SJSA1 (cell line): ENCODE results near the gene MCM3AP. TPM values are rescaled to one million over a fixed set of nuclear protein-coding genes. Genes with fewer than 3 reads are reported as not detected.
A peak's percentile ranks its signal among the peaks of the same experiment; 100 is the strongest.
"Not testable (repeated sequence)": the region's sequence is repeated elsewhere in the genome, so short reads cannot be mapped to it uniquely, and the experiment has no call there.

Experiments used
- DNase-seq, 2 experiments: peaks; one replicate each; pipeline ENCODE4 v3.0.0-alpha.2; 2015 to 2020; ENCODE audit warnings: low spot score in 2 of 2, low read depth in 1 of 2
- H3K27ac ChIP-seq: fragments of 250-450 bp; sonication (Bioruptor Pico); 2 replicates; pipeline ENCODE4 v1.5.1; 2020; ENCODE audit warnings: mild to moderate bottlenecking, moderate library complexity
- H3K27me3 ChIP-seq: fragments of 250-450 bp; sonication (Bioruptor Pico); replicated peaks from 2 replicates; pipeline ENCODE4 v1.5.1; 2020; ENCODE audit warnings: mild to moderate bottlenecking, moderate library complexity
- H3K36me3 ChIP-seq: fragments of 250-450 bp; sonication (Bioruptor Pico); 2 replicates; pipeline ENCODE4 v1.5.1; 2020; ENCODE audit warnings: mild to moderate bottlenecking
- H3K4me1 ChIP-seq: fragments of 250-450 bp; sonication (Bioruptor Pico); replicated peaks from 2 replicates; pipeline ENCODE4 v1.6.1; 2021; ENCODE audit warnings: mild to moderate bottlenecking
- H3K4me3 ChIP-seq: fragments of 250-450 bp; sonication (Bioruptor Pico); 2 replicates; pipeline ENCODE4 v1.5.1; 2020; ENCODE audit warnings: mild to moderate bottlenecking
- H3K9me3 ChIP-seq: fragments of 250-450 bp; sonication (Bioruptor Pico); replicated peaks from 2 replicates; pipeline ENCODE4 v1.5.1; 2020; ENCODE audit warnings: mild to moderate bottlenecking
- total RNA-seq: library from RNA; depleted of rRNA; stranded (reverse); fragments of >200 nt; shearing (Covaris generic); gene quantifications from 2 replicates; pipeline ENCODE4 v1.2.3, GENCODE V29; 2014

MCM3AP gene
- total RNA-seq, 1 experiment from 2014 or later, result 88.7 TPM

DNA sequence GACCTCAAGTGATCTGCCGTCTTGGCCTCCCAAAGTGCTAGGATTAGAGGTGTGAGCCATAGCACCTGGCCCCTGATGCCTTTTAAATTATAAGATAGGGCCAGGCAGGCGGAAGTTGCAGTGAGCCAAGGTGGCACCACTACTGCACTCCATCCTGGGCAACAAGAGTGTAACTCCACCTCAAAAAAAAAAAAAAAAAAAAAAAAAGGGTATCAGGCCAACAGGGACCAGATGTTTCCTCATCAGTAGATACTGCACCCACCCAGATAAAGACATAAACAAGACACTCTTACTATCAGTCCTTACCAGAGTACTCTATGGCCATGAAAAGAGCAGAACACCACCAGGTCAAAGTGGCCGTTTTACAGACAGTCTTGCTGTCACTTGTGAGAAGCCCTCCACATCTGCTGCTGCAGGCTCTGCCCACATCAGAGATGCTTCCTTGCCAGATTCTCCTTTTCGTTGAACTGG is 35.0 kb upstream of the MCM3AP start:
- Histone ChIP-seq H3K4me1 (peaks cover 24% of the 10 kb centered on the region), H3K9me3 (peaks cover 4% of the 10 kb centered on the region; the same call in 1 of the 2 replicates), H3K27ac (no peak overlapping the region), H3K4me3 (no peak overlapping the region), H3K36me3 (peaks cover 81% of the 10 kb centered on the region), H3K27me3 (no peaks in the 10 kb centered on the region)
- no peak for DNase-seq

DNA sequence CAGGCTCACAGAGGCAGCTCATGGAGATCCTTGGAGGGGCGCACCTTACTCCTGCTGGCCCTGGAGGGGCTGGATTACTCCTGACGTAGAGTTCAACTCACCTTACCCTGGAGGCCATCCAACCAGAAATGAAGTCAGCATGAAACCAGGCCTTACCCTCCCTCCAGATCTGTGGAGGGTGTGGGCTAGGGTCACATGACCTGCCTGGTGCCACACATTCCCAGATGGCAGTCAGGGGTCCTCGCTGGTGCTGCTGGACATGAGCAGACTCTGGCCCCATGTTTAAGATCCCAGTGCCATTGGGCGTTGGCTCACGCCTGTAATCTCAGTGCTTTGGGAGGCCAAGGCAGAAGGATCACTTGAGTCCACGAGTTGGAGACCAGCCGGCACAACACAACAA is 33.8 kb upstream of the MCM3AP start:
- H3K4me3 ChIP-seq, result no peak overlapping the region

DNA sequence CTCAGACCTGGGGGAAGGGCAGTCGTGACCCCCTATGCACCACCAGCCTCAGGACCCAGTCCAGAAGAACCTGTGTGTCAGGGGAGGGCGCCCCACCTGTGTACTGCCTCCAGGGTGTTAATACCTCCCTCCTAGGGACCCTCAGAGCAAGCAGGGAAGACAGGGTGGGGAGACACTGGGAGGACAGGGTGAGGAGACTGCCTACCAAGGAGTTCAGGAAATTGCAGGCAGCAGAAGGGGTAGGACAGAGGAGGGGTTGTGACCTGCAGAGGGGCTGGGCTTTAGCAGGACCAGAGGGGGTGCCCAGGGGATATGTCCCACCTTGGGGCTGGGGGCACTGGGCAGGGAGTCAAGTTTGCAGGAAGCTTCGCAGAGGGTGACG is 33.0 kb upstream of the MCM3AP start:
- Histone ChIP-seq H3K27me3 (no peaks in the 10 kb centered on the region), H3K36me3 (peaks cover 87% of the 10 kb centered on the region), H3K4me1 (peaks cover 19% of the 10 kb centered on the region), H3K9me3 (no peaks in the 10 kb centered on the region), H3K4me3 (no peak overlapping the region), H3K27ac (no peak overlapping the region)
- no peak for DNase-seq

More for the DNA sequence above, 33.8 kb upstream of the MCM3AP start:
- Histone ChIP-seq H3K27me3 (no peaks in the 10 kb centered on the region), H3K4me1 (peaks cover 19% of the 10 kb centered on the region), H3K9me3 (no peaks in the 10 kb centered on the region), H3K36me3 (peaks cover 86% of the 10 kb centered on the region), H3K27ac (no peak overlapping the region)
- no peak for DNase-seq

DNA sequence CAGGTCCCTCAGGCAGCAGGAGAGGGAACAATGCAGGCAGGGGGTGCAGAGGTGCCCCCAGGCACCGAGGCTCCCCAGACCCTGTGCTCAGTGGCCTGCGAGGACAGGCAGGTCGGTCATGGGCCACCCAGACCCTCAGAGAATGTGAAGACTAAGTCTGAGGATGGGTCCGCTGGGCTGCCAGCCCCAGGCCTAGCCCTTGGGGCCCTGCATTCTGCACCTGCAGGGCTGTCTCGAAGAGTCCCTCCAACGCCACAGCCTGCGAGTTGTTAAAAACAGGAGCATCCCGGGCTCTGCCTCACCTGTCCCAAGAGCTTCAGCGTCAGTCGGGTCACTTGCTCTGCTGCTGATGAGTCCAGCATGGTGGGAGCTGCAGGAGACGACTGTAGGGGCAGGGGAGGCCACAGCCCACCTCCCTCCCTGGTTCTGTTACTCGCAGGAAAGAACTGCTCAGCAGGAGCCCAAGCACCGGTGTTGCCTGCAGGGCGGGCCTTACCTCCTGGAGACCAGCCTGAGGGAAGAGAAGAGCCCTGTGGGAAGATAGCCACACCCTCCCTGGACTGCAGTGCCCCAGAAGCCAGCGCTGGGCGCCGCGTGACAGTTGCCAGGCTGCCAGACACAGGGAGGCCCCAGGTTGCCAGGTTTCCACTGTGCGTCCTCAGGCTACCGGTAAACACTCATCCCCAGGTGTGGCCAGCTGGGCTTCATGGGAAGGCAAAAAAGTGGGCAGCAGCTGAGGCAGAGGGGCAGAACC is 32.5 kb upstream of the MCM3AP start:
- H3K9me3 ChIP-seq, result no peaks in the 10 kb centered on the region
- DNase-seq, result peak in 1 of 2 experiments; percentile 44
- no peaks in the 10 kb centered on the region for H3K27me3 ChIP-seq
- H3K36me3 ChIP-seq, result peaks cover 87% of the 10 kb centered on the region
- H3K27ac ChIP-seq, result no peak overlapping the region
- peaks cover 16% of the 10 kb centered on the region for H3K4me1 ChIP-seq
- H3K4me3 ChIP-seq, result no peak overlapping the region

DNA sequence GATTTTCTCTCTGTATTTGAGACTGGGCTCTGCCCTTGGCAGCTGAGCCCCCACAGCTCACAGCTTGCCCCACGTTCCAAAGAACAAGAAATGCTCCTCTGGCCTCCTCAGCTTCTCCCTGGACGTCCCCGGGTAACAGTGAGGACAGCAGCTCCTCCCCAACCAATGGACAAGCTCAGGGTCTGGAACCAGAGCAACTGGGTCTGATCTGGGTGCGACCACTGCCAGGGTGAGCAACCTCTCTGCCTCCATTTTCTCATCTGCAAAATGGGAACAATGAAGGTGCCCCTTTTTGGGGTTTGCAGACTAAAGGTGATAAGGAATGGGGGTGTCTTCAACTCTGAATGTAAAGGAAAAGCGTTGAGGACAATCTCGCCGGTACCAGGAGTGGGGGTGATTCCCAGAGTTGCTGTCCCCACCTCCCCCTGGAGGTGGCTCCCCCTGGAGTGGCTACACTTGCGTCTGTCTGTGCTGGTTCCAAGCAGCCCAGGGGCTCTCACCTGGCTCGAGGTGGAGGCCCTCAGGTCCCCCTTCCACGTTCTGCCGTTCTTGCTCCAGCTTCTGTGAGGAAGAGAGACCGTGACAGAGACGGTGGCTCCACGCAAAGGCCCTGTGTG is 31.4 kb upstream of the MCM3AP start:
- no peak overlapping the region for H3K4me3 ChIP-seq
- H3K27me3 ChIP-seq, result no peaks in the 10 kb centered on the region
- peaks cover 5% of the 10 kb centered on the region for H3K4me1 ChIP-seq
- no peaks in the 10 kb centered on the region for H3K9me3 ChIP-seq
- no peak overlapping the region for H3K27ac ChIP-seq
- DNase-seq, result no peak
- peaks cover 83% of the 10 kb centered on the region for H3K36me3 ChIP-seq

DNA sequence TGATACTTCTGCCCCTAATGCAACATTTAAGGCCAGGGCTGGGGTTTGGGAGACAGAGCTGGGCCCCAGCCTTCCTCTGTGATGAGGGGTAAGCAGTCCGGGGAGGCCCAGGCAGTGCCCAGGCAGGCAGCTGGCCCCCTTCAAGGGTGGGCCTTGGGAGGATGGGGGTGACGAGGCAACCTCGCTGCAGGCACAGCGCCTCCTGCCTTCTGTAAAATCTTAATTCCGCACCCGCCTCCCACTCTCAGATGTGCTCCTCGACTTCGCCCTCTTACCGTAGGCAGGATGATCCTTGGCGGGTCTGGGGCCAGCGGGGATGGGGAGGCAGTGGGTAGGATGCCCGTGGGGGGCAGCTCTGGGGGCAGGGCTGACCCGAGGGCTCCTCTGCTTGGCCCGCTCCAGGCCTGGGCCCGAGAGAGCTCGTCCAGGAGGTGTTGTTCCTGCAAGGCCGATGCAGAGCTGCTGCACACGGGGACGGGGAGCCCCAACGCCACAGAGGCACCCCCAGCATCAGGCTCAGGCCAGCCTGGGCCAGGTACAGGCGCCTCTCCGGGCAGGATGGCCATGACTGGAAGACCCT is 29.1 kb upstream of the MCM3AP start:
- Histone ChIP-seq H3K9me3 (no peaks in the 10 kb centered on the region), H3K27ac (no peak overlapping the region), H3K4me1 (no peaks in the 10 kb centered on the region), H3K36me3 (peaks cover 87% of the 10 kb centered on the region), H3K4me3 (no peak overlapping the region), H3K27me3 (no peaks in the 10 kb centered on the region)
- no peak for DNase-seq

DNA sequence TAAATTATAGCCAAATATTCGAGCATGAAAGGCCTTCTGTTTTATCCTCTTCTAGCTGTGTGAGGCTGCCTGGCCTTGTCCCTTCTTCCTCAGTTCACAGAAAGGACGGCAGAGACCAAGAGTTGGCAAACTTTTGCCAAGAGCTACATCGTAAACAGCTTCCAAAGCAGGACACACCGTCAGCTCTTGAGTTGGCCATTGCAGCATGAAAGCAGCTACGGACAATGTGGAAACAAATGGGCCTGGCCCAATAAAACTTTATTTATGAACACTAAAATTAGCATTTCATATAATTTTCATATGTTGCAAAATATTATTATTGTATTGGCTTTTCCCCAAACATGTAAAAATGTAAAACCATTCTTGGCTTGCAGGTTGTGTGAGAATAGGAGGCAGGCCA is 27.5 kb upstream of the MCM3AP start:
- Histone ChIP-seq H3K27me3 (no peaks in the 10 kb centered on the region), H3K27ac (no peak overlapping the region)
- DNase-seq, result no peak

DNA sequence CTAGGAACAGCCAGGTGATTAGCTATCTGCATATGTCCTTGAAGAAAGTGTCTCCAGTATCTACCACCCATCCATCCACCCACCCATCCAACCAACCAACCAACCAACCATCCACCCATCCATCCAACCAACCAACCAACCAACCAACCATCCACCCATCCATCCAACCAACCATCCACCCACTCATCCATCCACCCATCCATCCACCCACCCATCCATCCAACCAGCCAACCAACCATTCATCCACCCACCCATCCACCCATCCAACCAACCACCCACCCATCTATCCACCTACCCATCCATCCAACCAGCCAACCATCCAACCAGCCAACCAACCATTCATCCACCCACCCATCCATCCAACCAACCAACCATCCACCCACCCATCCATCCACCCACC is 26.2 kb upstream of the MCM3AP start:
- Histone ChIP-seq H3K27ac (no peak overlapping the region), H3K9me3 (no peaks in the 10 kb centered on the region), H3K27me3 (no peaks in the 10 kb centered on the region), H3K4me1 (no peaks in the 10 kb centered on the region), H3K36me3 (peaks cover 87% of the 10 kb centered on the region), H3K4me3 (no peak overlapping the region)
- no peak for DNase-seq

More for the DNA sequence above, 27.5 kb upstream of the MCM3AP start:
- H3K9me3 ChIP-seq, result no peaks in the 10 kb centered on the region
- H3K36me3 ChIP-seq, result peaks cover 87% of the 10 kb centered on the region
- no peak overlapping the region for H3K4me3 ChIP-seq
- H3K4me1 ChIP-seq, result no peaks in the 10 kb centered on the region

DNA sequence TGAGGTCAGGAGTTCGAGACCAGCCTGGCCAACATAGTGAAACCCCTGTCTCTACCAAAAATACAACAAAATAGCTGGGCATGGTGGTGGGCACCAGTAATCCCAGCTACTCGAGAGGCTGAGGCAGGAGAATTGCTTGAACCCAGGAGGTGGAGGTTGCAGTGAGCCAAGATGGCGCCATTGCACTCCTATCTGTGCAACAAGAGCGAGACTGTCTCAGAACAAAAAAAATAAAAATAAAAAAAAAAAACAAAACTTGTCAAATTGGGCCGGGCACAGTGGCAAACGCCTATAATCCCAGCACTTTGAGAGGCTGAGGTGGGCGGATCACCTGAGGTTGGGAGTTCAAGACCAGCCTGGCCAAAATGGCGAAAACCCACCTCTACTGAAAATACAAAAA is 24.8 kb upstream of the MCM3AP start:
- H3K4me3 ChIP-seq, H3K4me1 ChIP-seq, H3K27me3 ChIP-seq, DNase-seq, H3K27ac ChIP-seq, H3K9me3 ChIP-seq: not testable (repeated sequence)
- H3K36me3 ChIP-seq, result peaks cover 87% of the 10 kb centered on the region

DNA sequence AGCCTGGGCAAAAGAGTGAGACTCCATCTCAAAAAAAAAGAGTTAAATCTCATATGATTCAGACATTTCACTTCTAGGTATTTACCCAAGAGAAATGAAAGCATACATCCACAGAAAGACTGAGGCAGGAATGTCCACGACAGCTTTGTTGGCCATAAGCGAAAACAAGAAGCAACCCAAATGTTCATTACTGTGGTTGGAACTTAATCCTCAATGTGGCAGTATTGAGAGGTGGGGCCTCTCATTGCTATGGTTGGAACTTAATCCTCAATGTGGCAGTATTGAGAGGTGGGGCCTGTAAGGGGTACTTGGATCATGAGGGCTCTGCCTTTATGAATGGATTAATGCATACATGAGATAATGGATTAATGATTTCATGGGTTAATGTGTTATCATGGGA is 23.0 kb upstream of the MCM3AP start:
- no peak for DNase-seq
- H3K36me3 ChIP-seq, result peaks cover 83% of the 10 kb centered on the region
- no peaks in the 10 kb centered on the region for H3K4me1 ChIP-seq
- no peak overlapping the region for H3K4me3 ChIP-seq
- H3K9me3 ChIP-seq, result no peaks in the 10 kb centered on the region
- H3K27ac ChIP-seq, result no peak overlapping the region
- H3K27me3 ChIP-seq, result no peaks in the 10 kb centered on the region

DNA sequence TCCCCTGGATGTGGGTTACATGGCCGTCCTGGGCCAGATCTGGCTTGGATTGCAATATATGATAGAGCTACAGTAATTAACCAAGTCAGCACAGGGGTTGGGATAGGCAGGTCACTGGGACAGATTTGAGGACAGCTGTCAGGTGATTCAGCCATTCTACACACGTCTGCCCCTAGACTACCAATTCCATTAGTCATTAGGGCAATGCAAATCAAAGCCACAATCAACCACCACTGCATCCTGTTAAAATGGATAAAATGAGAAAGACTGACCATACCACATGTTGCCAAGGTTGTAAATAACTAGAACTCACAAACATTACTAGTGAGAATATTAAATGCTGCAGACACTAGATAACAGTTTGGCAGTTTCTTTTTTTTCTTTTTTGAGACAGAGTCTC is 22.2 kb upstream of the MCM3AP start:
- H3K4me1 ChIP-seq, result no peaks in the 10 kb centered on the region
- no peaks in the 10 kb centered on the region for H3K9me3 ChIP-seq
- no peak overlapping the region for H3K27ac ChIP-seq
- no peak overlapping the region for H3K4me3 ChIP-seq
- H3K27me3 ChIP-seq, result no peaks in the 10 kb centered on the region
- DNase-seq, result no peak
- peaks cover 81% of the 10 kb centered on the region for H3K36me3 ChIP-seq

DNA sequence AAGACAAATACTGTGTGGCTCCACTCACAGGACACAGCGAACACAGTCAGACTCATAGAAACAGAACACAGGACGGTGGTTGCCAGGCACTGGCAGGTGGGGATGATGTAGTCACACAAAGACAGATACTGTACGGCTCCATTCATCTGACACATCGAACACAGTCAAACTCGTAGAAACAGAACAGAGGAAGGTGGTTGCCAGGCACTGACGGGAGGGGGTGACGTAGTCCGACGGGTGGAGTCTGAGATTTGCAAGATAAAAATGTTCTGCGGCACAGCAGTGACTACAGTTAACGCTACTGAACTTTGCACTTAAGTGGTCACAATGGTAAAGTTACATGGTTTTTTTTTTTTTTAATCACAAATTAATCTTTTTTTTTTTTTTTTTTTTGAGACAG is 19.5 kb upstream of the MCM3AP start:
- DNase-seq, result no peak
- Histone ChIP-seq H3K27ac (no peak overlapping the region), H3K4me1 (no peaks in the 10 kb centered on the region), H3K27me3 (no peaks in the 10 kb centered on the region), H3K36me3 (peaks cover 83% of the 10 kb centered on the region), H3K4me3 (no peak overlapping the region), H3K9me3 (no peaks in the 10 kb centered on the region)

DNA sequence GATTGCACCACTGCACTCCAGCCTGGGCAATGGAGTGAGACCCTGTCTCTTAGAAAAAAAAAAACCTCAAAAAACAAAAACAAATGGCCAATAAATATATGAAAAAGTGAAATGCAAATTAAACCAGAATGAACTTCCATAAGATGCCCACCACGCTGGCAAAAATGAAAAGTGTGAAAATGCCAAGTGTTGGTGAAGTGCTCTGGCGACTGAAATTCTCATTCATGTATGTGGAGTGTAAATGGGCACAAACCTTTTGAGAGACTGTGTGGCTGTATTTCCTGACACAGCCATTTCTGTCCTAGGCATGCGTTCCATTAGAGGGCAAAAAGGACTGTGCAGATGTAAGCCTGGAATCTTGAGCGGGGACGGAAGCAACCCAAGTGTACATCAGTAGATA is 19.0 kb upstream of the MCM3AP start:
- Histone ChIP-seq H3K4me1 (no peaks in the 10 kb centered on the region), H3K27ac (no peak overlapping the region), H3K4me3 (no peak overlapping the region), H3K36me3 (peaks cover 83% of the 10 kb centered on the region), H3K27me3 (no peaks in the 10 kb centered on the region), H3K9me3 (no peaks in the 10 kb centered on the region)
- no peak for DNase-seq

DNA sequence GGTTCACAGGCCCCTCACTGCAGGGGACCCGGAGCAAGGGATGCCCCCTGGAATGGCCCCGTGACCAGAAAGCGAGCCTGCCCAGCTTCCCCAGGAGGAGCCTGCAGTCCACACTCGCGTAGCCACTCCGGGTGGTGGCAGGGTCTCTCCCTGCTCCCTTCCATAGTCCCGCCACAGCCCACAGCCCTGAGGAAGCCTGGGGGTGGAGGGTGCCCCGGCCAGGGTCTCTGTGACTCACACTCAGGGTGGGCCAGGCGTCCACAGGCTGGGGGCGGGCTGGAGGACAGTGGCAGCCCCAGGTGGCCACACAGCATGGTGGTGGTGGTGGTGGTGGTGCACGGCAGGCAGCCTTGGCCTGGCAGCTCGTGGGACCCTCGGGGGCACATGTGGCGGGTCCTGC is 16.3 kb upstream of the MCM3AP start:
- Histone ChIP-seq H3K27me3 (no peaks in the 10 kb centered on the region), H3K27ac (no peak overlapping the region), H3K36me3 (peaks cover 66% of the 10 kb centered on the region), H3K4me3 (no peak overlapping the region), H3K9me3 (no peaks in the 10 kb centered on the region), H3K4me1 (no peaks in the 10 kb centered on the region)
- DNase-seq, result no peak
